Activated T-cell treated with anti-CD3 and anti-CD28 coated beads for 4 hours (primary cell): ENCODE data around the gene INPP5D.
"Not testable (repeated sequence)": the region's sequence is repeated elsewhere in the genome, so short reads cannot be mapped to it uniquely, and the experiment has no call there.

ENCODE experiments used
- DNase-seq: peaks from one replicate; pipeline ENCODE4 v3.0.0-alpha.2; 2020

The INPP5D gene

GRCh38 chr2:233059797-233060500, at the start of gene INPP5D:
INPP5D (plus strand) TSS chr2:233060342; CDS start chr2:233060479, 137 bp downstream.
- peak; percentile 56 for DNase-seq

- no peak for DNase-seq
Observed at GRCh38 chr2:233010569-233011267, 49.4 kb upstream of the INPP5D start.

GRCh38 chr2:233011268-233011650, 48.9 kb upstream of the INPP5D start:
- DNase-seq: no peak

GRCh38 chr2:233011702-233012131, 48.4 kb upstream of the INPP5D start:
- DNase-seq: no peak

GRCh38 chr2:233012301-233012971, 47.7 kb upstream of the INPP5D start:
- no peak for DNase-seq

GRCh38 chr2:233013027-233013461, 47.1 kb upstream of the INPP5D start, which contains the start of gene NGEF:
NGEF (minus strand) TSS chr2:233013256; CDS start chr2:232974890, 38,366 bp downstream.
- DNase-seq: no peak

GRCh38 chr2:233013650-233014049, 46.5 kb upstream of the INPP5D start:
- no peak for DNase-seq

- DNase-seq: no peak
Observed at GRCh38 chr2:233015019-233015645, 45.0 kb upstream of the INPP5D start.

GRCh38 chr2:233017947-233018346, 42.2 kb upstream of the INPP5D start:
- DNase-seq: no peak

GRCh38 chr2:233019610-233020009, 40.5 kb upstream of the INPP5D start:
- DNase-seq: not testable (repeated sequence)

GRCh38 chr2:233020454-233020853, 39.7 kb upstream of the INPP5D start:
- no peak for DNase-seq

GRCh38 chr2:233021771-233022170, 38.4 kb upstream of the INPP5D start:
- DNase-seq: no peak

GRCh38 chr2:233022561-233022960, 37.6 kb upstream of the INPP5D start:
- no peak for DNase-seq

- no peak for DNase-seq
Observed at GRCh38 chr2:233023007-233023760, 37.0 kb upstream of the INPP5D start.

GRCh38 chr2:233023761-233024410, 36.3 kb upstream of the INPP5D start:
- no peak for DNase-seq

- no peak for DNase-seq
Observed at GRCh38 chr2:233025706-233026105, 34.4 kb upstream of the INPP5D start.

GRCh38 chr2:233026198-233026813, 33.8 kb upstream of the INPP5D start:
- no peak for DNase-seq

GRCh38 chr2:233029321-233029720, 30.8 kb upstream of the INPP5D start:
- no peak for DNase-seq

- DNase-seq: no peak
Observed at GRCh38 chr2:233031556-233032500, 28.3 kb upstream of the INPP5D start.
